KOPT-K1 (cell line): Measurements from ENCODE around the gene RIBC2.
"Not testable (repeated sequence)": the region's sequence is repeated elsewhere in the genome, so short reads cannot be mapped to it uniquely, and the experiment has no call there.

ENCODE experiments used
- H3K27ac ChIP-seq: fragments of 200-600 bp; sonication (generic); 2 replicates; pipeline ENCODE4 v1.5.1; 2016; ENCODE audit warnings: antibody characterized with exemption, mild to moderate bottlenecking, low read depth, low read length; ENCODE audit not compliant: poor library complexity, severe bottlenecking
- H3K36me3 ChIP-seq: fragments of 200-600 bp; sonication (generic); 2 replicates; pipeline ENCODE4 v1.5.1; 2017; ENCODE audit warnings: antibody characterized with exemption, mild to moderate bottlenecking, low read length, moderate library complexity; ENCODE audit not compliant: insufficient read depth
- H3K9me3 ChIP-seq: fragments of 200-600 bp; sonication (generic); 2 replicates; pipeline ENCODE4 v1.5.1; 2017; ENCODE audit warnings: antibody characterized with exemption, low read length, mild to moderate bottlenecking; ENCODE audit not compliant: insufficient read depth, poor library complexity, severe bottlenecking

The RIBC2 gene

GRCh38 chr22:45430871-45431270 lies 17.4 kb downstream of the RIBC2 start:
- Histone ChIP-seq H3K9me3 (no peaks in the 10 kb centered on the region), H3K27ac (no peak overlapping the region), H3K36me3 (no peaks in the 10 kb centered on the region)

- Histone ChIP-seq H3K27ac (no peak overlapping the region), H3K36me3 (no peaks in the 10 kb centered on the region), H3K9me3 (no peaks in the 10 kb centered on the region)
Observed at GRCh38 chr22:45434981-45435380, 21.5 kb downstream of the RIBC2 start.

GRCh38 chr22:45435544-45436139 lies 22.1 kb downstream of the RIBC2 start:
- H3K36me3 ChIP-seq, result no peaks in the 10 kb centered on the region
- H3K9me3 ChIP-seq, result no peaks in the 10 kb centered on the region
- H3K27ac ChIP-seq, result no peak overlapping the region

GRCh38 chr22:45436871-45437517 lies 23.5 kb downstream of the RIBC2 start:
- not testable (repeated sequence) for H3K36me3 ChIP-seq, H3K9me3 ChIP-seq, H3K27ac ChIP-seq

- Histone ChIP-seq H3K36me3 (no peaks in the 10 kb centered on the region), H3K27ac (no peak overlapping the region), H3K9me3 (no peaks in the 10 kb centered on the region)
Observed at GRCh38 chr22:45438336-45438735, 24.8 kb downstream of the RIBC2 start.

GRCh38 chr22:45440688-45441087 lies 27.2 kb downstream of the RIBC2 start:
- not testable (repeated sequence) for H3K27ac ChIP-seq, H3K36me3 ChIP-seq

GRCh38 chr22:45441138-45441537 lies 27.6 kb downstream of the RIBC2 start:
- H3K36me3 ChIP-seq, result no peaks in the 10 kb centered on the region
- no peak overlapping the region for H3K27ac ChIP-seq
- H3K9me3 ChIP-seq, result no peaks in the 10 kb centered on the region

More at GRCh38 chr22:45440688-45441087, 27.2 kb downstream of the RIBC2 start:
- not testable (repeated sequence) for H3K9me3 ChIP-seq

- H3K27ac ChIP-seq, result no peak overlapping the region
- no peaks in the 10 kb centered on the region for H3K36me3 ChIP-seq
- H3K9me3 ChIP-seq, result no peaks in the 10 kb centered on the region
Observed at GRCh38 chr22:45442116-45442515, 28.6 kb downstream of the RIBC2 start.

- Histone ChIP-seq H3K27ac (no peak overlapping the region), H3K9me3 (no peaks in the 10 kb centered on the region), H3K36me3 (no peaks in the 10 kb centered on the region)
Observed at GRCh38 chr22:45444168-45444567, 30.7 kb downstream of the RIBC2 start.

- H3K36me3 ChIP-seq, result no peaks in the 10 kb centered on the region
- H3K27ac ChIP-seq, result no peak overlapping the region
- no peaks in the 10 kb centered on the region for H3K9me3 ChIP-seq
Observed at GRCh38 chr22:45445031-45445710, 31.7 kb downstream of the RIBC2 start.

GRCh38 chr22:45446216-45446615 lies 32.7 kb downstream of the RIBC2 start:
- Histone ChIP-seq H3K36me3 (no peaks in the 10 kb centered on the region), H3K27ac (no peak overlapping the region), H3K9me3 (no peaks in the 10 kb centered on the region)

- not testable (repeated sequence) for H3K27ac ChIP-seq, H3K9me3 ChIP-seq, H3K36me3 ChIP-seq
Observed at GRCh38 chr22:45447596-45447995, 34.1 kb downstream of the RIBC2 start.

GRCh38 chr22:45448431-45448830 lies 34.9 kb downstream of the RIBC2 start:
- Histone ChIP-seq H3K9me3 (no peaks in the 10 kb centered on the region), H3K27ac (no peak overlapping the region), H3K36me3 (no peaks in the 10 kb centered on the region)

- H3K36me3 ChIP-seq, result not testable (repeated sequence)
Observed at GRCh38 chr22:45449442-45449841, 35.9 kb downstream of the RIBC2 start.

GRCh38 chr22:45450101-45450785 lies 36.8 kb downstream of the RIBC2 start:
- Histone ChIP-seq H3K36me3 (no peaks in the 10 kb centered on the region), H3K27ac (no peak overlapping the region), H3K9me3 (no peaks in the 10 kb centered on the region)

More at GRCh38 chr22:45449442-45449841, 35.9 kb downstream of the RIBC2 start:
- not testable (repeated sequence) for H3K9me3 ChIP-seq, H3K27ac ChIP-seq
